ENCODE results near the gene NAA50.

GRCh38 chr3:113753376-113753985 is 7.4 kb upstream of the NAA50 start:
- TF ChIP-seq, protein P1, sequence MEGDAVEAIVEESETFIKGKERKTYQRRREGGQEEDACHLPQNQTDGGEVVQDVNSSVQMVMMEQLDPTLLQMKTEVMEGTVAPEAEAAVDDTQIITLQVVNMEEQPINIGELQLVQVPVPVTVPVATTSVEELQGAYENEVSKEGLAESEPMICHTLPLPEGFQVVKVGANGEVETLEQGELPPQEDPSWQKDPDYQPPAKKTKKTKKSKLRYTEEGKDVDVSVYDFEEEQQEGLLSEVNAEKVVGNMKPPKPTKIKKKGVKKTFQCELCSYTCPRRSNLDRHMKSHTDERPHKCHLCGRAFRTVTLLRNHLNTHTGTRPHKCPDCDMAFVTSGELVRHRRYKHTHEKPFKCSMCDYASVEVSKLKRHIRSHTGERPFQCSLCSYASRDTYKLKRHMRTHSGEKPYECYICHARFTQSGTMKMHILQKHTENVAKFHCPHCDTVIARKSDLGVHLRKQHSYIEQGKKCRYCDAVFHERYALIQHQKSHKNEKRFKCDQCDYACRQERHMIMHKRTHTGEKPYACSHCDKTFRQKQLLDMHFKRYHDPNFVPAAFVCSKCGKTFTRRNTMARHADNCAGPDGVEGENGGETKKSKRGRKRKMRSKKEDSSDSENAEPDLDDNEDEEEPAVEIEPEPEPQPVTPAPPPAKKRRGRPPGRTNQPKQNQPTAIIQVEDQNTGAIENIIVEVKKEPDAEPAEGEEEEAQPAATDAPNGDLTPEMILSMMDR (IDR thresholded peaks at IDR 0.05) = no peak
- TF ChIP-seq POLR2A (IDR thresholded peaks at IDR 0.05) = no peak
